Activated naive CD4-positive, alpha-beta T cell treated with anti-CD3 and anti-CD28 coated beads, Interleukin-2, amount 50 U/mL, for 24 hours (primary cell): ENCODE results near the gene DENND1A.
A peak's percentile ranks its signal among the peaks of the same experiment; 100 is the strongest.

Source experiments
- H3K27ac Mint-ChIP-seq: one replicate; pipeline ENCODE4 v1.8.0; 2021; ENCODE audit warnings: mild to moderate bottlenecking, mixed read lengths
- H3K27me3 Mint-ChIP-seq: one replicate; pipeline ENCODE4 v1.8.0; 2021; ENCODE audit warnings: mixed read lengths
- H3K36me3 Mint-ChIP-seq: one replicate; pipeline ENCODE4 v1.8.0; 2021; ENCODE audit warnings: mixed read lengths
- H3K4me1 Mint-ChIP-seq: one replicate; pipeline ENCODE4 v1.8.0; 2021; ENCODE audit warnings: mixed read lengths
- H3K4me3 Mint-ChIP-seq: one replicate; pipeline ENCODE4 v1.8.0; 2021; ENCODE audit warnings: mild to moderate bottlenecking, mixed read lengths
- H3K9me3 Mint-ChIP-seq: one replicate; pipeline ENCODE4 v1.8.0; 2021; ENCODE audit warnings: mixed read lengths

Gene DENND1A

DNA sequence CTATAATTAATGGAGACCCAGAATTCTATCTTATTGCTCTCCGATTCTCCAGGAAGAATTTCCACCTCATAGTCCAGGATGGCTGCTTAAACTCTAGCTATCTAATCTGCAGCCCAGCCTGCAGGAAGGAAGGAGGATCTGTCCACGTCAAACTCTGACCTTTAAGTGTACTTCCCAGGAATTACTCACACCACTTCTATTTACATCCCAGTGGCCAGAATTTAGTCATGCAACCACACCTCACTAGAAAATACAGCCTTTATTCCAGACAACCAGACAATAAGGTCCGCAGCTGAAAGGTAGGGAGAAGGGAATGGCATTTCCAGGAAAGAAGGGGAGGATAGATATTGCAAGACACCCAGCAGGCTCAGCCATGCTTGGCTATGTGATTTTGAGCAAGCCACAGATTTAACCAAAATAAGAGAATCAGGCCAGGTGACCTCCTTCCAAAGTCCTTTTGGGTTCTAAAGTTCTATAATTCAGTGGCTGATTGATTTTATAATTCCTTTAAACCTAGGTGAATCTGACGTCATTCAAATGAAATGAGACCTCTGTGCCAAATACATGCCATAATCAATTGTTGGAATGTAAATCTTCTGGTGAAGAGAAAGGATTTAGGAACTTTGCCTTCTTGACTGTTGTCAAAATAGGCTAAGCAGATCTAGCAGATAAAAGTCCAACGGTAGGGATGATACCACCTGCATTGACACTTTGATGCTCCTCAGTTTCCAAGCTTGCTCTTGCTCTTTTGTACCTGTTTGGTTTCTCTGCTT is 3.7 kb upstream of the DENND1A start:
- Mint-ChIP-seq H3K27ac (no peak overlapping the region), H3K9me3 (no peaks in the 10 kb centered on the region), H3K4me1 (peaks cover 11% of the 10 kb centered on the region), H3K27me3 (peaks cover 7% of the 10 kb centered on the region), H3K36me3 (peaks cover 3% of the 10 kb centered on the region), H3K4me3 (no peak overlapping the region)

DNA sequence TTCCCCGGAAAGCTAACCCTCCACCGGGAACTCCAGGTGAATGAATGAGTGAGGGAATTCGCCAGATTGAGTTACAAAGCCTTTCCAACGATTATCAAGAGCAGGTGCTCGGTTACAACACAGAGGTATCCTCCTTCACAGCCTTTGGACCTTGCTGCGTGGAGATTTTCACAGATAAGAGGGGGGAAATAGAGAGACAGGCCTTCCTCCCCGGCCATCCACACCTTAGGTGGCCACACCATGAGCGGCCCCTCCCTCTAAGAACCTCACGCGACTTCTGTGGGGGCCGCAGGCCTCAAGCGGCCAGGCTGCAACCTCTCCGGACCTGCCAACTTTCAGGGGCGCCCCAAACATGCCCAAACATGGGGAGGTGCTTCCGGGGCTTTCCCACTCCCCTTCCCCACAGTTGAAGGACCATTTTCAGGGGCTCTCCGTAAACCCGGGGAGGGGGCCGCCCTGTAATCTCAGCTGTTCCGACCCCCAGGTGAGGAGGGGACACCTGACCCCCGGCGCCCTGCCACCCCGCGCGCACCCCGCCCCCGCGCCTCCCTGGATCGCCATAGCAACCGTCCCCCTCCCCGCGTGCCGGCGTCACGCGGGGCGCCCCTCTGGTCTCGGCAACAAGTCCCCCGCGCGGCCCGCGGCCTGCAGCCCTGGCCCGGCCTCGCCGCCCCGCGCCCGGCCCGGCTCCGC is 603 bp downstream of the DENND1A start:
- H3K27me3 Mint-ChIP-seq, result no peaks in the 10 kb centered on the region
- no peaks in the 10 kb centered on the region for H3K9me3 Mint-ChIP-seq
- H3K27ac Mint-ChIP-seq, result peak overlapping the region; percentile 83
- peak overlapping the region; percentile 94 for H3K4me3 Mint-ChIP-seq
- H3K36me3 Mint-ChIP-seq, result no peaks in the 10 kb centered on the region
- peaks cover 37% of the 10 kb centered on the region for H3K4me1 Mint-ChIP-seq

DNA sequence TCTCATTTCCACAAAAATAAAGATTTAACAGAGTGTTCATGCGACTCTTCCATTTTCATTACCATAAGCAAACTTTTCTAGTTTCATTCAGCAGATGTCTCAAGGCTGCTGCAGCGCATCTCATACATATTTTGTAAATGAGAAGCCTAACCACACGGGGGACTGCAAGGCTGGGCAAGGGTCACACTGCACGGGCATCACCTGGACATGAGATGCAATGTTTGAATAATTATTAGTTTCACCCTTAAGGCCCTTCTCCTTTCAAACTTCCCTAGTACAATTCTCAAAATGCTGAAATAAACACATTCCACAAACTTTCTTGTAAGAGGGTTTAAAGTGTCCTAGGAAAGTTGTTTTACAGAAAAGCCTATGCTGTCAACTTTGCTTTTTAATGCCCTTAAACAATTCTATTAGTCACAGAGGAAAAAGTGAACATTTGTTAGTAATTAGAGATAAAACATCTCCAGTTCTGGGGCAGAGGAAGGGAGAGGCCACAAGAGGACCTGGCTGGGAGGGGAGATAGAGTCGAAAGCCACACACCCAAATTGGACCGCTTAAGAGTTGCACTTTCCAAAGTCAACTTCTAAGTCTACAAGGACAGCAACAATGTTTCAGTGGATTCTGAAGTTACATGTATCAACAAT is 1.3 kb downstream of the DENND1A start:
- H3K27me3 Mint-ChIP-seq, result no peaks in the 10 kb centered on the region
- peak overlapping the region; percentile 94 for H3K4me3 Mint-ChIP-seq
- H3K36me3 Mint-ChIP-seq, result peaks cover 3% of the 10 kb centered on the region
- peak overlapping the region; percentile 83 for H3K27ac Mint-ChIP-seq
- no peaks in the 10 kb centered on the region for H3K9me3 Mint-ChIP-seq
- H3K4me1 Mint-ChIP-seq, result peaks cover 37% of the 10 kb centered on the region

DNA sequence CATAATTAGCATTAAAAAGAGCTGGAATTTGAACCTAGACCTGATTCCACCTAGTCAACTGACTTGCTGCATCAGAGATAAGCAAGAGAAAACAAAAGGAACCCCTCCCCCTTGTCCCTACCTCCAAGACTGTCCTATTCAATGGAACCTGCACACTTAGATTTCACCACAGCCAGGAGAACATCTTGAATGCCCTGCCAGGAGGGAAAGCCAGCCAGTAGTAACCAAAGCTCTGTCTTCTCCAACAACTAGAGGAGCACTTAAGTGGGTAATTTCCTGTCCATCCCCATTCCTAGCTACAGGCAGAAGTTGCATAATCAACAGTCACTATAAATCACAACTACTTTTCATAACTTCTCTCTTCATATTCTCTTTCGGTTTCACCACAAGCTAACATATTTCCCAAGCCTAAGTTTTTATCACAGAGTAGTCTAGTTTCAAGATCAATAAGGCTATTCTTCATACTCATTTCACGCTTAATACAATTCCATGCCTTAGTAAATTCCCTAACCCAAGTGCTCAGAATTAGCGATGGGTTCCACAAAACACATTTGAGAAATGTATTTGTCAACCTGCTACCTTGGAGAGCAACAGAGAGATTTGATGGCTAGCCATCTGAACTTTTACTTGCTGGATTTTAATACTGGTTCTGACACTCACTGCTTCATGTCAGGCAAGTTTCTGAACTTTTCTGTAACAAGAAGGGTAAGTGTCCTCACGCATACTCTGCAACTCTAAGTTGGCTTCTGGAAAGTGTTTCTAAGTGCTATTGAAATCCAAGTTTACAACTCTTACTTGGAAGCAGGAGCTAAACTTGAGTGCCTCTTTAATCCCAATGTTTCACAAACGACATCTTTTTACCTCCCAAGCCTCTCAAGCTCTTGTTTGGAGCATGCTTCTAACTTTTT is 2.0 kb downstream of the DENND1A start:
- Mint-ChIP-seq H3K4me1 (peaks cover 37% of the 10 kb centered on the region), H3K4me3 (peak overlapping the region; percentile 94), H3K9me3 (no peaks in the 10 kb centered on the region), H3K36me3 (peaks cover 4% of the 10 kb centered on the region), H3K27me3 (no peaks in the 10 kb centered on the region), H3K27ac (no peak overlapping the region)

DNA sequence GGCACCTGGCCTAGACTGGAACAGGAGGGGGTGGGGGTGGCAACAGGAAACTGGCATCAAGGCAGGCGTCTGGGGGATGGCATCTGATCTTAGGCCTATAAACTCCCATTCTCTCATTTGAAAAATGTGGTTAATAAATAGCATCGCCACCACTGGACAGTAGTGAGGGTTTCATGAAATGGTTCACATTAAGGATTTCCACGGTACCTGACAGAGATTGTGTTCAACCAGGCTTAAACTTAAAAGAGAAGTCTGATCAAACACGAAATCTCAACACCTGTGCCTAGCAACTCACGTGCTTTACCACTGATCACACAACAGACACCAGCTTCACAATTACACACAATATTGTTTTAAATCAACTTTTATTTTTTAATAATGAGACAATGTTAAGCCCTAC is 3.0 kb downstream of the DENND1A start:
- peak overlapping the region; percentile 6 for H3K4me3 Mint-ChIP-seq
- H3K36me3 Mint-ChIP-seq, result peaks cover 4% of the 10 kb centered on the region
- H3K4me1 Mint-ChIP-seq, result peaks cover 37% of the 10 kb centered on the region
- H3K27ac Mint-ChIP-seq, result no peak overlapping the region
- H3K27me3 Mint-ChIP-seq, result no peaks in the 10 kb centered on the region
- no peaks in the 10 kb centered on the region for H3K9me3 Mint-ChIP-seq

DNA sequence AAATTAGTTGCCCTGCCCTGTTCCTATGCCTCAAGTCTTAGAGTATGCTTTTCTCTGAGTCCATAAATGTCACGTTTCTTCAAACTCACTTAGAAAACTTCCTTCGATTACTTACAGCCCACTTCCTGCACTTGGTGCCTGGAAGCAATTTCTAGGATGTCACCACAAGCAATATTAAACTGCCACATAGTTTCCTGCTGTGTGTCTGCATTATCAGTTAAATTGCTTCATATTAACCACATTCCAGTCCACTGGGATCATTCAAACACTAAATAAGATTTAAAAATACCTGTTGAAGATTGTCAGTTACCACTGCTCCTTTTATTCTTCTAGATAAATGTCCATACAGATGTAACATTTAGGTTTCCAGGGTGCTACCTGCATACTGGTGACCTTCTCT is 4.1 kb downstream of the DENND1A start:
- peaks cover 42% of the 10 kb centered on the region for H3K4me1 Mint-ChIP-seq
- no peak overlapping the region for H3K27ac Mint-ChIP-seq
- no peaks in the 10 kb centered on the region for H3K9me3 Mint-ChIP-seq
- no peaks in the 10 kb centered on the region for H3K27me3 Mint-ChIP-seq
- peaks cover 4% of the 10 kb centered on the region for H3K36me3 Mint-ChIP-seq
- no peak overlapping the region for H3K4me3 Mint-ChIP-seq

DNA sequence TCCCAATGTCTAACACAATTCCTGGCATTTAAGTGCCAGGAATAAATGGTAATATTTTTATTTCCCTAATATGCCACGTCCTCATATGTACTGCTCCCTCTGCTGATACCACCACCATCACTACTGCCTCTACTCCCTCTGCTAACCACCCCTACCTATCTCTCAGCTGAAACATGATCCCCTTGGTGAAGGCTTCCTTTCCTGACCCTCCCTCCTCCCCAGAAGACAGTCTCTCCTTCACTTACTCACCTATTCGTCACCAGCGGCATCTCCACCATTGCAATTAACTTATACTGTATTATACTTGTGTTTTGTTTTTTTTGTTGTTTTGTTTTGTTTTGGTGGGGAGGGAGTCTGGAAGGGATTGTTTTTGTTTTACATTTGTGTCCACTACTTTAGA is 4.8 kb downstream of the DENND1A start:
- Mint-ChIP-seq H3K4me1 (peaks cover 36% of the 10 kb centered on the region), H3K36me3 (peaks cover 5% of the 10 kb centered on the region), H3K4me3 (no peak overlapping the region), H3K27ac (no peak overlapping the region), H3K9me3 (no peaks in the 10 kb centered on the region), H3K27me3 (no peaks in the 10 kb centered on the region)

DNA sequence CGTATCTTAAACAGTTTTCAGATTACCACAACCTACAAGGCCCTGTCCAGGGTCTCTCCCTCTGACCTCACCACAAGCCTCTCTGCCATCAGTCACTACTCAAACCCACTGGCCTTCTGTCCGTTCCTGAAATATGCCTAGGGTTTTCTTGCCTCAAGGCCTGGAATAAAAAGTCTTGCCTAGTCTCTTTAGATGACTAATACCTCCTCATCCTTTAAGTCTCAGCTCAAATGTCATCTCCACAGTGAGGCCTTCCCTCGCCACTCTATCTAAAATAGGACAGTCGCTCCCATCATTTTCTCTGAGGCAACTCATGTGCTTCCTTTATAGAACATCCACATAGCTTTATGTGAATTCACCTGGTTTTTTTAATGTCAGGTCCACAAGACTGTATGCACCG is 5.2 kb downstream of the DENND1A start:
- Mint-ChIP-seq H3K9me3 (no peaks in the 10 kb centered on the region), H3K4me1 (peaks cover 36% of the 10 kb centered on the region), H3K27me3 (no peaks in the 10 kb centered on the region), H3K27ac (no peak overlapping the region), H3K4me3 (no peak overlapping the region), H3K36me3 (peaks cover 5% of the 10 kb centered on the region)

DNA sequence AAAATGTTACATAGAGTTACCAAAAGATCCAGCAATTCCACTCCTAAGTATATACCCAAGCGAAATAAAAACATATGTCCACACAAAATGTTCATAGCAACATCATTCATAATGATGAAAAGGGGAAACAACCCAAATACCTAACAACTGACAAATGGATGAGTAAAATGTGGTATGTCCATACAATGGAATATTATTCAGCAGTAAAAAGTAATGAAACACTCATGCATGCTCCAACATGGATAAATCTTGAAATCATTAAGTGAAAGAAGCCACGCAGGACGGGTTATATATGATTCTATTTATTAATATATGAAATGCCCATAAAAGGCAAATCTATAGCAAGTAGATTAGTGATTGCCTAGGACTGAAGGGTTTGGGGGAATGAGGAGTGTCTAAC is 6.0 kb downstream of the DENND1A start:
- Mint-ChIP-seq H3K4me3 (no peak overlapping the region), H3K4me1 (peaks cover 34% of the 10 kb centered on the region)

DNA sequence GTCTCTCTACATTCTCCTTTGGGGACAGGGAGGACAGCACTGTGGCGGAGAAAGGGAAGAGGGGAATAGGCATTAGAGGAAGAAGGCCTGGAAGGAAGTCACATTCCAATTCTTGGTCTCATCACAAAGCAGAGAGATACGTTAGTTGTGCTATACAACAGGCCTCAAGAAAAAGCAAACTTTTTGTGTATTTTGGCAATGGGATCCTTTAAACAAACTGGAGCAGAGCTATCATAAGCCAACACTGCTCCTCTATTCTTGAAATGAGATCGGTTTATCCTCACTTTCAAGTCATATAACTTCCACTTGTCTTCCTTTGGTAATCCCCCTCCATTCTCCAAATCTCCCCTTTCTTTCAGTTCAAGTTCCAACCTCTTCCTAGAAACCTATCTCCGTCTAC is 6.5 kb downstream of the DENND1A start:
- Mint-ChIP-seq H3K9me3 (no peaks in the 10 kb centered on the region), H3K27me3 (no peaks in the 10 kb centered on the region), H3K27ac (no peak overlapping the region)

More for the DNA sequence above, 6.0 kb downstream of the DENND1A start:
- no peak overlapping the region for H3K27ac Mint-ChIP-seq
- H3K27me3 Mint-ChIP-seq, result no peaks in the 10 kb centered on the region
- peaks cover 5% of the 10 kb centered on the region for H3K36me3 Mint-ChIP-seq
- H3K9me3 Mint-ChIP-seq, result no peaks in the 10 kb centered on the region

DNA sequence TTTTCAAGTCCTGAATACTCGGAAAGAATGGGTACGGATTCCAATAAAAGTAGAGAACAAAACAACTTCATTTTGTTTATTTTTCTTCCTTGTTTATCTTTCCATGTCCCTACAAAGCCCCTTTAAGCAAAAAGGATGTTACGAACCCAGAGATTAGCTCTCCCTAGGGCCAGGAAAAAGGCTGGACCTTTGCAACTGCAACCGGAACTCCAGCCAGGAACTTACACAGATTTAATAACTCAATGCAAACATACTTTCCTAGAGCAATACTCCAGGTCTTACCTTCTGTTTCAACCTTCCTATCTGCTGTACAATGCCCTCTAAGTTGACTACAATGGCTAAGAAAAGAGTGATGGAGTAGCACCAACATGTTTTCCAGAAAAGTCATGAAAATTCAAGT is 7.0 kb downstream of the DENND1A start:
- Mint-ChIP-seq H3K4me1 (peaks cover 28% of the 10 kb centered on the region), H3K27ac (no peak overlapping the region), H3K27me3 (no peaks in the 10 kb centered on the region)

More for the DNA sequence above, 6.5 kb downstream of the DENND1A start:
- H3K36me3 Mint-ChIP-seq, result peaks cover 5% of the 10 kb centered on the region
- peaks cover 33% of the 10 kb centered on the region for H3K4me1 Mint-ChIP-seq
- no peak overlapping the region for H3K4me3 Mint-ChIP-seq

DNA sequence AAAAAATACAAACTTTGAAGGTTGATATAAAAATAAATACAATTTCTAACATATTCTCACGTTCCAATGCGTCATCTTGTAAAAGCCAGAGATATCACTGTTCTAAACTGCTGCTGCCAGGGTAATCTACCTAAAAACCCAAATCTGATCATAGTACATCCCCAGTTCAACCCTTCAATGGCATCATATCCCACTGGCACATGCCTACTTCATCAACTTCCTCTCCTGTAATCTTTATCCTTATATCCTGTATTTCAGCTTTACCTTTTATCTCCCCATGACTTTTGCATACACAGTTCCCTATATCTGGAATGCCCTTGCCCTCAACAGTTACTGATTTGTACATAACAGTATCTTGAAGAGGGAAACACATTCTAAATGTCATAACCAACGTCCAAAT is 7.5 kb downstream of the DENND1A start:
- no peak overlapping the region for H3K27ac Mint-ChIP-seq
- H3K4me3 Mint-ChIP-seq, result no peak overlapping the region
- H3K4me1 Mint-ChIP-seq, result peaks cover 23% of the 10 kb centered on the region
- H3K9me3 Mint-ChIP-seq, result no peaks in the 10 kb centered on the region
- H3K27me3 Mint-ChIP-seq, result no peaks in the 10 kb centered on the region
- H3K36me3 Mint-ChIP-seq, result peaks cover 5% of the 10 kb centered on the region

More for the DNA sequence above, 7.0 kb downstream of the DENND1A start:
- Mint-ChIP-seq H3K4me3 (no peak overlapping the region), H3K36me3 (peaks cover 5% of the 10 kb centered on the region), H3K9me3 (no peaks in the 10 kb centered on the region)

DNA sequence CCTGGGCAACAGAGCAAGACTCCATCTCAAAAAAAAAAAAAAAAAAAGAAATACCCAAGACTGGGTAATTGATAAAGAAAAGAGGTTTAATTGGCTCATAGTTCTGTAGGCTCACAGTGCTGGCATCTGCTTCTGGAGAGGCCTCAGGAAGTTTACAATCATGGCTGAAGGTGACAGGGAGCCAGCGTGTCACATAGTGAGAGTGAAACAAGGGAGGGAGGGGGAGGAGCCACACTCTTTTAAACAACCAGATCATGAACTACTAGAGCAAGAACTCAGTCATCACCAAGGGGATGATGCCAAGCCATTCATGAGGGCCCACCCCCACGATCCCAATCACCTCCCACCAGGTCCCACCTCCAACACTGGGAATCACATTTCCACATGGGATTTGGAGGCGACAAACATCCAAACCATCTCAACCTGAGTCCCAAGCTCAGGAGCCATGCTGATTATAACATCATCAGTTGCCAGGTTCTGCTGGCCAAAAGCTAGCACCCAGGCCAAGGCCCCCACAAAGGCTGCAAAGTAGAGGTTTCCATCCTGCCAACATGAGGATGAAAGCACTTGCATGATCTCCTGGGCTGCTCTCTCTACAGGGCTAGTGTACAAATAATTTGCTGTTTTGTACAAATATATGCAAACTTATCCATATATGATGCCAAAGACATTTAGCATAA is 15.3 kb downstream of the DENND1A start:
- H3K4me3 Mint-ChIP-seq, result no peak overlapping the region

DNA sequence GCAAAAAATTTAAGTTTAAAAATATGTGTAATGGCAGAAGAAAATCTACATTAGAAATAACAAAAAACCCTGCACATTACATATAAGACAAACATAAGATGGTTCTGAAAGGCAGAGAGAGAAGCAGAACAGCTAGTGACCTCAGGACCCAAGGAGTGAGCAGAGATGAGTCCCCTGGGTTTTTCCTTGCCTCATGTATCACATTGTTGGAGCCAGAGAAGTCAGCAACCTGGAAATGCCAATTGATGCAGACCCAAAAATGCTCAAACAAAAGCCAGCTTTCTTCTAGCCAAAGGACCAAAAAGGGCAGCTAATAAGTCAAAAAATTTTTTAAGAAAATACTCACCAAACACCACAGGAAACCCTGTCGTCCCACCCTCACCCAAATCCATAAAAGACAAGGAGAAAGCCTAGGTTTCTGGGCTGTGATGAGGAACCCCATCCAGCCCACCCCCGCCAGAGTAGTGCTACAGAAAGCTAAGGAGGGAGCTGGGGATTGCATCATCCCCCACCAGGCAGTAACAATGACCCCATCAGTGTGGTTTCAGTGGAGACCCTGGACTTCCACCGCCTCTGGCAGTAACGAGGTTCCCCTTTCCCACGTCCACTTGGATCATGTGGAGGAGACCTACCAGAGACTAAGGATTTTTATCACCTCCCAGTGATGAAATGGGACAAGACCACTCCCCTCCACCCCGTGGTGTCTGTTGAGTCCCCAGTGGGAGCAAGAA is 17.6 kb downstream of the DENND1A start:
- Mint-ChIP-seq H3K9me3 (no peaks in the 10 kb centered on the region), H3K4me1 (peaks cover 21% of the 10 kb centered on the region), H3K4me3 (no peak overlapping the region), H3K27ac (no peak overlapping the region), H3K27me3 (no peaks in the 10 kb centered on the region), H3K36me3 (peaks cover 13% of the 10 kb centered on the region)

More for the DNA sequence above, 15.3 kb downstream of the DENND1A start:
- H3K27ac Mint-ChIP-seq, result no peak overlapping the region
- H3K36me3 Mint-ChIP-seq, result peaks cover 10% of the 10 kb centered on the region
- H3K27me3 Mint-ChIP-seq, result no peaks in the 10 kb centered on the region
- H3K9me3 Mint-ChIP-seq, result no peaks in the 10 kb centered on the region
- H3K4me1 Mint-ChIP-seq, result peaks cover 22% of the 10 kb centered on the region
